Fibroblast of peridontal ligament (primary cell): ENCODE results near the gene TIAM2.
A peak's percentile ranks its signal among the peaks of the same experiment; 100 is the strongest.

Source experiments
- DNase-seq: peaks from one replicate; pipeline ENCODE4 v3.0.0-alpha.2; 2010; ENCODE audit errors: extremely low read depth

The TIAM2 gene

DNA sequence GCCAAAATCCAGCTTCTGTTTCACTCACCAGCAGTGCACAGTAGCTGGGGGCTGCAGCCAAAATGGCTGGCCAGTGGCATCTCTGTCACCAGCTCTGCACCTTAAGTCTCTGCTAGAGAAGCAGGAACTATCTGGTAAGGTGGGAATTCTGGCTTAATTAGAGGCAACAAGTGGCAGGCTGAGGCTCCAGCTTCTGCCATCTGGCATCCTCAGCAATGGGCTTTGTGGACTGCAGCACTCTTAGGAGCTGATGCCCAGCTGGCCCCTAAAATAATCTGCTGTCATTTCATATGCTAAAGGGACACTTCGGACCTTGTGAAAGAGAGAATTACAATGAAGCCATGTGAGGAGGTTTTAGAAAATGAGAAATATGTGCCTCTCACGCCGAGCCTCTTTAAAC, 264.1 kb downstream of the TIAM2 start:
- no peak for DNase-seq

- no peak for DNase-seq
These were observed 264.8 kb downstream of the TIAM2 start for GRCh38 chr6:155259897-155260296.

GRCh38 chr6:155260686-155261085, 265.6 kb downstream of the TIAM2 start:
- no peak for DNase-seq

GRCh38 chr6:155261111-155261900, 266.2 kb downstream of the TIAM2 start:
- DNase-seq = peak; percentile 45

DNA sequence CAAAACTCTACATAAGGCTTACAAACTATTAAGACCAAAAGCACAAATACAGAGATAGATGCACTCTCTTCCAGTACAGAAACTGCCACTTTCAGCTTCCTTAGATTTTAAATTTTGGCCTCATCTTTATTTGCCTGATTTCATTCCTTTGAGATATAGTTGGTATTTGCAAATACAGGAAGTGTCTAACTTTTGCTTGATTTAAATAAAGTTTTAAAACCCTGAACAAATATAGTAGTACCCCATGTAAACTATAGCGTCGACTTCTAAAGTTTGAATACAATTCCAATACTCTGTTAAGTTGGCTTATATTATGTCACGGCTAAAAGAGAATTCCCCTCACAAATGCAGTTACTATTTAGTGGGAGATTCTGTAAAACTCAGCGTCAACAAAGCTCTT, 267.5 kb downstream of the TIAM2 start:
- no peak for DNase-seq

DNA sequence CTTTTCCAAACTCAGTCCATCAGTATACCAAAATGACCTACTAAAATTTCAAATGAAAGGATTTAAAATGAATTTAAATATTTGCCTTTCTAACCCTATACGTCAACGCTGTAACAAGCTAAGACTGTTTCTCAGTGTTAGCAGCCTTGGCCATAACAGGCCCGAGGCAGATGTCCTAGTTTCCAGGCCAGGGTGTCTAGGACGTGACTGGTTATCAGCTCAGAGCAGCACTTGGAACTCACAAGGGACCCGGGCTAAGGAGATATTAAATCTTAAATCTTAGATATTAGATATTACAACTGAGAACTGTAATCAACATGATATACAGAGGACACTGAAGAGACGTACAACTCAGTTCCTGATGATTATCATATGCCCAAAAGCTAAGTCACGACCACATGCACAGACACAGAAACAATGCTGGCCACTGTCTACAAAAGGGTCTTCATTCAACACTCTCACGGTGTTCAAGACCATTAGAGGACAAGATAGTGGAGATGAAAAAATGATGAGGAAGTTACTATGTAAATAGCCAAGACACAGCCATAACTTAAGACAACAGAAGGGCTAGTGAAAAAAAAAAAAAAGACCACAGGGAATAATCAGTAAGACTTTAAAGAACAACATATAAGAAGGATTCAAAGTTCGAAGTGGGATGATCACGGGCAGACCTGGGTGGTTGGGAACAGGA, 268.4 kb downstream of the TIAM2 start, which contains the start of gene CLDN20:
Gene CLDN20 (plus strand): TSS at position 641 of the 691 bp plus-strand sequence. CDS start 11,707 bp downstream, outside the sequence.
- DNase-seq = no peak

DNA sequence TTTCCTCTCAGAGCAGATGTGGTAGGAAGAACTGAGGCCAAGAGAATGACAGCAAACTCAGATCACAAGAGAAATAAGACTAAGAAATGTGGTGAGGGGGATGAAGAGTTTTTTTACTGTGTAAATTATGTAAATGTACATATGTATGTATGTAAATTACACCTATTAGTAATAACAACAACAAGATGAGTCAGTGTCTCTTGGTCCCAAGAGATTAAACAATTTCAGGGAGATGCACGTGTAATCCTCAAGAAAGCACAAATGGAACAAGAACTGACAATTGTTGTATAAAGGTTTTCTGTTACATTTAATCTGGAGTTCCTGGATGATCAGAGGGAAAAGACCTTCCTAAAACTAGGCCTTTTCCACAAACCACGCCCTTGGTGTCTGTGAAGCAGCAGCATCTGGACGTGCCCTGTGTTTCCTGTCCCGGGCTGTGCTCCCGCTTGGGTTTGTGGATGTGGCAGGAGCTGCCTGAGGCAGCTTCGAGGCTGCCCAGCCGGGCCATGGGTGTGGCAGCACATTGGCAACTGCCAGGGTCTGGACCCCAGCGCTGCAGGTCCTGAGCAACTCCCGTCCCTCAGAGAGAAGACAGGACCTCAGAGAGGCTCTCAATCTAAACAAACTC, 269.7 kb downstream of the TIAM2 start:
- peak; percentile 17 for DNase-seq

GRCh38 chr6:155265843-155266535, 270.9 kb downstream of the TIAM2 start:
- DNase-seq = no peak

DNA sequence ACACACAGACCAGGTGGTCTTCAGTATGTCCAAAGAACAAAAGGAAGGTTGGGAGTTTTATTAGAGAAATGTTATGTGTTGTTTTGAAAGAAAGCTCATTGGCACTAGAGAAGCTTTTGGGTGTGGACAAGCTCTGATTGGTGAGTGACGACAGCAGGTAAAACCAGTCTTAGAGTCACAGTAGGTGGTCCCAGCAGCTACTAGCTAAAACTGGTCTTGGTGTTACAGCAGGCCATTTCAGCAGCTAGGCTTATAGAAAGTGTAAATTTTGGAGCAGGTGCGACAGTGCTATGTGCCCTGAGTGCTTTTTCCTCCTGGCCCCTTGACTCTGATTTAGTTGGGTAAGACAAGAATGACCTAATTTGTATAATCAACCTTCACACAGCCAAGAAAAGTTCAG, 272.3 kb downstream of the TIAM2 start:
- no peak for DNase-seq

DNA sequence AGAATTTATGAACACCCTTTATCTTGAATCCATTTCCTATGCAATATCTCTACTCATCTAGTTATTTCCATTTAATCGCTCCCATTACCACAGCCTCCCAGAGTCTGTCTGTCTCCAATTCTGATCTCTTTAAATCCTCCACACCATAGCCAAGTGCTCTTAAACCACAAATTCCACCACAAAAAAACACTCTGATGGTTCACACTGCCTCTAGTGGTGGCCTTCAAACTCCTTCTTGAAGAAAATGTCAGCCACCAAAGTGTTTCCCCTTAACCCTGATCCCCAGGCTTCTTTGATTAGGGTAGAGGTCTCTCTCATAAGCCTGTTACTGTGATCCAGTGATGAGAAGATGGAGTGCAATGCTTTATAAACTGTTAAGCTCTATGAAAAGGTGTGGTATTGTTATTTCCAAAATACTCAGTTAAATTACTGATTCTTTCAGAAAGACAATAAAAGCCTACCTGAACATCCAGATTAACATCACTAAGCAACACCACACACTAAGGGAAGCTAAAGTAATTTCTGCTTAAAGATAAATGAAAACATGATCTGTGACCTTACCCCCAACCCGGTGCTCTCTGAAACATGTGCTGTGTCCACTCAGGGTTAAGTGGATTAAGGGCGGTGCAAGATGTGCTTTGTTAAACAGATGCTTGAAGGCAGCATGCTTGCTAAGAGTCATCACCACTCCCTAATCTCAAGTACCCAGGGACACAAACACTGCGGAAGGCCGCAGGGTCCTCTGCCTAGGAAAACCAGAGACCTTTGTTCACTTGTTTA, 273.2 kb downstream of the TIAM2 start:
- peak; percentile 80 for DNase-seq

DNA sequence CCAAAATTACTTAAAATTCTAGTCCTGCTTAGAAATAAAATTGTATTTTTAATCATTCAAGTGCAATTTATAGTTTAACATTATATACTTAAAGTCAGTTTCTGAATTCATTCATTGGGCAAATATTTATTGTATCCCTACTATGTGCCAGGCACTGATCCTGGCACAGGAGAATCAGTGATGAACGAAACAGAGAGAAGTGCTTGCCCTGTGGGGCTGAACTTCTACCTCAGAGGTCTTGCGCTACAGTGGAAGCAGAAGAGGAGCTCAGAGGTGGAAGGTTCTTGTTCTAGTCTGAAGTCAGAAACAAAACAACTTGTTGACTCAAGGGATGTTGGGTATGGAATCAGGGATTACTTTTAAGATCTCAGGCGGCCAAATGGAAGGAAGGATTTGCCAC, 274.6 kb downstream of the TIAM2 start:
- no peak for DNase-seq

- DNase-seq = no peak
These were observed 275.5 kb downstream of the TIAM2 start for GRCh38 chr6:155270561-155271091.

DNA sequence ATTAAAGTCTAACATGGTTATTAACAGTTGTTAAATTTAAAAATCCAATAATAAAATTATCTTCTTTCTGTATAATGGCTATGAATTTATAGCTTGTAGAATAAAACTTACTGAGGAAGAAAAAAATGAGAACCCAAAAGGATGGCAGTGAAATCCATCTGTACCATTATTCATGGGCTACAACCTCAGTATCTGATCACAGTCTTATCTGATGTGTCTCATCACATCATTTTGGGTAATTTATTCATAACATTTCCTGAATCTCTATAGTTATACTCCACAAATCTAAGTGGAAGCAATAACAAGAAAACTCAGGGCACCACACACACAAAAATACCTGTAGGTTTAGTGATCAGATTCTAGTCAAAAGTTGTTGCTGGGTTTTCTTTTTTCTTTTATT, 276.0 kb downstream of the TIAM2 start:
- DNase-seq = no peak

DNA sequence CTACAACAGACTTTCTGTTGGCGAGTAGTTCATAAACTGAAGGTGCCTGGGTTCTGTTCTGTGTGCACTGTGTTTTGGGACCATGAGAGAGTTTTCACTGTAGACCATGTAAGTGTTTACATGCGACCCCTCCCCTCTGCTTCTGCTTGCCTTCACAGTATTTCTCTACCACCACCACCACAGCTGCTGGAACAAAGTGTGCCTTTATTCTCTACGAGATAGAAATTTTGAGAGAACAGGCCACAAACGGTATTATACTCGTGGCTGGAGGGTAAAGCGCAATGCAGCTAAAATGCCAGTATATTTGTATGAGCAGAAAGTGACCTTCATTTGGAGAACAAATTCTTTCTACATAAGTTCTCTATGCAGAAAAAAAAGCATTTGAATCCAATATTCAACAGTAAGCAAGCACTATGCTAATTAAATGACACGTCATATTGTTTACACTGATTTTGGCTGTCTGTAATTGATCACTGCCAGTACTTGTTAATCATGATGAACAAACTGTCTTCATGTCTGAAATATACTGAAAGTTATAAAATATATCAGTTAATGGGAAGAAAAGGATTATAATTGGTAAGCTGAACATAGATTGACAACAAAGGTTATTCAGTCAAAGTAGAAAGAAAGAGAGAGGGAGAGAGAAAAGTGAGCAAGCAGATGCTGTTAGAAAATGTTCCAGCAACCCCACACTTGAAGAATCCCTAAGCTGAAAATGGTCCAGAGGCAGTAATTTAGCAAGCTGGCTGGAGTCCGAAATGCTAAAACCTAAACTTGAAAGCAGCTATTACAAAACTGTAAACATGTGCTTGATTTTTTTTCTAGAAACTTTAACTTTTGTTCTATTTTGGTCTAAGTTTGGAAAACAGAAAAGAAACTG, 277.5 kb downstream of the TIAM2 start:
- DNase-seq = peak; percentile 85

- peak; percentile 79 for DNase-seq
These were observed 278.3 kb downstream of the TIAM2 start for GRCh38 chr6:155273431-155273830.

DNA sequence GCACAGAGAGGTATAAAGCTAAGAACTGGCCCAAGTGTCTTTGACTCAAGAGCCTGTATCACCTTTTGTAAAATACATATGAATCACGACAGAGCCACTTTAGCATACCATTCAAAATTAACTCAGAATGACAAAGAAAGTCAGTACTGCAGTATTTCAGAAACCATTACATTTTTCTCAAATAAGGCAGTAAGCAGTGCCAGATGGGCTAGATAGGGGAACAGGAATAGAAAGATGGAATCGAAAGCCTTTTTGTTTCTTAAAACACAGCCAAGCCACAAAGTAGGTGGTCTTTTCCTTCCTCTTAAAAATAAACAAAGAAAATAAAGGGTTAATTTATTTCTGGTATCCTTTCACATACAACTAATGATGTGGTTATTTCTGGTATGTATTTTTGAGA, 279.0 kb downstream of the TIAM2 start:
- peak; percentile 75 for DNase-seq

- DNase-seq = peak; percentile 64
These were observed 279.4 kb downstream of the TIAM2 start for GRCh38 chr6:155274533-155274932.

GRCh38 chr6:155275808-155276480, 280.8 kb downstream of the TIAM2 start:
- DNase-seq = no peak

DNA sequence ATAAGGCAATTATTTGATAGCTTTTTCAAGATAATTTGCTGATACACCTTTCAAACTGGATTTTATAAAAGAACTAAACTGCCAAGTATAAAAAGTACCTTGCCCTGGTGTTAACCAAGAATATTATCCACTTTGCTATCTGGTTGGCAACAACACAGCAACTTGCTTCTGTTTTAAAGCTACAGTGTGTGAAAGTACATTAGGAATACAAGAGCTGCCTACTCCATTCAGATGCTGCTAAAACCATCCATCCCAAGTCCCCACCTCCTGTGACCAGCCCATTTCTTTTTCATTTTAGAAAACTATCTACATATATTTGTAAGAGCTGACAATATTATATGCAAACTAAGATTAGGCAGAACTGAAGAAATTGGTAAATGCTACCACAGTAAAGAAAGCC, 281.5 kb downstream of the TIAM2 start:
- DNase-seq = no peak
